ENCODE results near the gene CTDSPL. TPM values are rescaled to one million over a fixed set of nuclear protein-coding genes. Genes with fewer than 3 reads are reported as not detected.

Gene CTDSPL
- total and polyA plus RNA-seq, 2 experiments from 2014 or later, result 15.3 to 22.3 TPM

GRCh38 chr3:38001456-38002081 lies 139.9 kb downstream of the CTDSPL start:
- no peak overlapping the region for H3K4me3 ChIP-seq

DNA sequence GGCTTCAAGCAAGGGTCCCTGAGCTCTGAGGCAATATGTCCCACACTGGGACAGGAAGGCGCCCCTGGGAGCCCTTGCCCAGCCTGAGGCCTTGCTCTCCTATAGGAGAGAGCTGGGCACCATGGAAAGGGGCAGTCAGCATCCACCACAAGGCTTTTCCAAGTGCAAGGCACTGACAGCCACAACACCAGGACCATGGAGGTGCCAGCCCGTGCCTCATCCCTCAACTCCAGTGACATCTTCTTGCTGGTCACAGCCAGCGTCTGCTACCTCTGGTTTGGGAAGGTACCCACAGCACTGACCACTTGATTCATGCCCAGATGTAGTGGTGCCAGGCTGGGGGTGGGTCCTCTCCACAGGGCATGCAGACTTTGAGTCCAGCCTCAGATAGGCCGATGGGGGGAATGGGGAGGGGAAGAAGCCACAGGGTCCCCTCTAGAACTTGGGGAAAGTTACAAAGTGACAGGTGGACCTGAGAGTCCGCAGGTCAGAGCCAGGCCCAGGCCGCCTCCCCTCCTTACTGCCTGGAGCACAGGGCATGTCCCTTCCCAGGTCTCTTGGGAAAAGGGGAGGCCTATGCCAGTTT lies 140.7 kb downstream of the CTDSPL start:
- H3K9me3 ChIP-seq (ENCODE audit: low read depth), result no peaks in the 10 kb centered on the region
- H3K27me3 ChIP-seq, result no peaks in the 10 kb centered on the region
- DNase-seq (ENCODE audit: low read depth in 1 of 2, low spot score in 1 of 2), result no peak
- no peak overlapping the region for H3K4me3 ChIP-seq
- H3K4me1 ChIP-seq (ENCODE audit: low read depth), result no peaks in the 10 kb centered on the region
- no peak for TF ChIP-seq CTCF (IDR thresholded peaks at IDR 0.05; ENCODE audit: low read depth, low read length)
- no peak overlapping the region for H3K27ac ChIP-seq
- no peaks in the 10 kb centered on the region for H3K36me3 ChIP-seq

More at GRCh38 chr3:38001456-38002081, 139.9 kb downstream of the CTDSPL start:
- no peaks in the 10 kb centered on the region for H3K9me3 ChIP-seq (ENCODE audit: low read depth)
- TF ChIP-seq CTCF (IDR thresholded peaks at IDR 0.05; ENCODE audit: low read depth, low read length), result no peak
- no peaks in the 10 kb centered on the region for H3K36me3 ChIP-seq
- no peak for DNase-seq (ENCODE audit: low read depth in 1 of 2, low spot score in 1 of 2)
- no peaks in the 10 kb centered on the region for H3K4me1 ChIP-seq (ENCODE audit: low read depth)
- no peaks in the 10 kb centered on the region for H3K27me3 ChIP-seq
- H3K27ac ChIP-seq, result no peak overlapping the region

- Histone ChIP-seq H3K4me3 (no peak overlapping the region), H3K27ac (no peak overlapping the region), H3K4me1 (ENCODE audit: low read depth) (no peaks in the 10 kb centered on the region), H3K9me3 (ENCODE audit: low read depth) (no peaks in the 10 kb centered on the region), H3K27me3 (no peaks in the 10 kb centered on the region), H3K36me3 (no peaks in the 10 kb centered on the region)
- no peak for DNase-seq (ENCODE audit: low read depth in 1 of 2, low spot score in 1 of 2)
- no peak for TF ChIP-seq CTCF (IDR thresholded peaks at IDR 0.05; ENCODE audit: low read depth, low read length)
These were observed 141.3 kb downstream of the CTDSPL start for GRCh38 chr3:38002940-38003339.

DNA sequence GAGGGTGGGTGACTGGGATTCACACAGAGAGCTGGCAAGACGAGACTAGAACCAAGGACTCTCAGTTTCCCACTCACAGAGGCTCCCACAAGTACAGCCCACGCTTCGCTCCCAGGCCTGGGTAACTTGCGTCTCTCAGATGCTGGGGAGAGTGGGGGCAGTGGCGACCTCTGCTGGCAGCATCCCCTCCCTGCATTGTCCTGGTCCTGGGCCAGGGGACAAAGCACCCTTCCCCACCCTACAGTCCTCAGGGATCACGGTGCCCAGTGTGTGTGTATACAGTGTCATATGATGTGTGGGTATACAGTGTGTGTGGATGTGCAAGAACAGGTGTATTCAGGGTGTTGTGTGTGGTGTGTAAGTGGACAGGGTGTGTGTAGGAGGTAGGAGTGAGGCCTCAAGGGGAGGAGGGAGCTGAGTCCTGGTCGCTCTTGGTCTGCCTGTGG lies 141.7 kb downstream of the CTDSPL start:
- Histone ChIP-seq H3K27ac (no peak overlapping the region), H3K36me3 (no peaks in the 10 kb centered on the region), H3K4me3 (no peak overlapping the region), H3K27me3 (no peaks in the 10 kb centered on the region), H3K9me3 (ENCODE audit: low read depth) (no peaks in the 10 kb centered on the region), H3K4me1 (ENCODE audit: low read depth) (no peaks in the 10 kb centered on the region)
- peak; percentile 86 for TF ChIP-seq CTCF (IDR thresholded peaks at IDR 0.05; ENCODE audit: low read depth, low read length)
- peak; percentile 60 to 76 for DNase-seq (ENCODE audit: low read depth in 1 of 2, low spot score in 1 of 2)

DNA sequence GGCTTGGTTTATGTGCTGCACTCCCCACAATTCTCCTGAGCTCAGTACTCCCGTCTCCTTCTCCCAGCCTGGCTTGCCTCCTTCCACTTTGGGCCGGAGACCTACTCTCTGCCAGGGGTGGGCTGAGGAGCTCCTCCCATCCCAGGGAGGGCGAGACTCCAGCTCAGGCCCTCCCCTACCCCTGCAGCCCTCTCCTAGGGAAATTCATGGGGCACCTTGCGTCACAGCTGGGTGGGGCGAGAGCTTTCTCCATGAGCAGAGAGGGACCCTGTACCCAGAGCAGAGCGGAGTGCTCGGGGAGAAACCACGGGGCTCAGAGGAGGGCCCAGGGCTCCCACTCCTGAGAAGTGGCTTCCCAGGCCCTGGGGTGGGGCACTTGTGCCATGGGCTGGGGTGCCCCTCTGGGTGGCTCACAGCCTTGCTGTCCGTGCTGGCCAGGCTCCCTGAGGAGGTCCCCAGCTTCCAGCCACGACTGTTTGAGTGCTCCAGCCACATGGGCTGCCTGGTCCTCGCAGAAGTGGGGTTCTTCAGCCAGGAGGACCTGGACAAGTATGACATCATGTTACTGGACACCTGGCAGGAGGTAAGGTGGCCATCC lies 142.2 kb downstream of the CTDSPL start:
- no peak for DNase-seq (ENCODE audit: low read depth in 1 of 2, low spot score in 1 of 2)
- TF ChIP-seq CTCF (IDR thresholded peaks at IDR 0.05; ENCODE audit: low read depth, low read length), result no peak
- Histone ChIP-seq H3K4me1 (ENCODE audit: low read depth) (no peaks in the 10 kb centered on the region), H3K27me3 (no peaks in the 10 kb centered on the region), H3K27ac (no peak overlapping the region), H3K36me3 (no peaks in the 10 kb centered on the region), H3K4me3 (no peak overlapping the region), H3K9me3 (ENCODE audit: low read depth) (no peaks in the 10 kb centered on the region)
